ENCODE results near the gene PAX7. TPM values are rescaled to one million over a fixed set of nuclear protein-coding genes. Genes with fewer than 3 reads are reported as not detected.

PAX7 gene
- total RNA-seq, 5 donors from 2014 or later (not counting 1 experiment from before 2014, with no cell fraction given) = not detected

DNA sequence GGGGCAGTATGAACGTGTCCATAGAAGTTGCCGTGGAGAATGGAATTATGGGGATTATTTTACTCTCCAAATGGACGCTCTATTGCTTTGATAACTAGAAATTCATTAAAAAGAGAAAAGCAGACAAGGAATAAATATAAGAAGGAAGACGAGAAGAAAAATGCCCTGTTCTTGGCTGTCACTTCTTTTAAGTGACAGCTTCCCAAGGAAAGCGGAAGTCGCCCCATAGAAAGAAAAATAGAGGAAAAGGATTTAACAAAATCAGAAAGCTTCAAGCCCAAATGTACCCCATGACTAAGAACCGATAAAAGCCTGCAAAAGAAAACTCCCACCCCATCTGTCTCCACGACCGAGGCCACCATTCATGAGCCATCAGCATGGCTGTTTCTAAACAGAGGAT is 143.1 kb downstream of the PAX7 start:
- H3K27me3 Mint-ChIP-seq = peaks cover 56 to 61% of the 10 kb centered on the region in 2 donors
- WGBS (ENCODE audit: insufficient coverage) = 89% methylated on average over 5 of the region's 9 CpGs
- H3K36me3 ChIP-seq (ENCODE audit: control insufficient read depth in 2 of 2, extremely low read depth in 1 of 2, insufficient read depth in 1 of 2, low read length in 1 of 2) = no peaks in the 10 kb centered on the region
- H3K36me3 Mint-ChIP-seq = no peaks in the 10 kb centered on the region
- H3K9me3 Mint-ChIP-seq = no peaks in the 10 kb centered on the region
- ChIA-PET POLR2A (no interaction called here), CTCF (no interaction called here)
- H3K4me3 ChIP-seq (ENCODE audit: control insufficient read depth in 1 of 2, extremely low read depth in 1 of 2, low read length in 1 of 2) = no peak overlapping the region
- no peak overlapping the region for H3K4me3 Mint-ChIP-seq
- ATAC-seq (replicated peaks in 1 of 4) (no peak), DNase-seq (no peak)
- no peak overlapping the region for H3K27ac Mint-ChIP-seq
- no peaks in the 10 kb centered on the region for H3K4me1 ChIP-seq (ENCODE audit: control insufficient read depth in 1 of 2, extremely low read depth in 1 of 2, insufficient read depth in 2 of 2, low read length in 2 of 2)
- no peaks in the 10 kb centered on the region for H3K9me3 ChIP-seq
- H3K27ac ChIP-seq (ENCODE audit: low read length) = no peak overlapping the region
- no peaks in the 10 kb centered on the region for H3K4me1 Mint-ChIP-seq
- H3K27me3 ChIP-seq (replicated peaks in 1 of 2; ENCODE audit: control insufficient read depth in 2 of 2, extremely low read depth in 1 of 2, insufficient read depth in 2 of 2, low read length in 1 of 2) = peaks cover 2 to 39% of the 10 kb centered on the region in 2 experiments

- H3K36me3 Mint-ChIP-seq = no peaks in the 10 kb centered on the region
- H3K4me3 Mint-ChIP-seq = no peak overlapping the region
- H3K4me1 Mint-ChIP-seq = no peaks in the 10 kb centered on the region
- H3K9me3 ChIP-seq = no peaks in the 10 kb centered on the region
- no peak for DNase-seq
- no peaks in the 10 kb centered on the region for H3K9me3 Mint-ChIP-seq
- CTCF ChIA-PET = interaction anchor here in 1 of 2 donors (0.8 kb wide), 1 partner anchor 11 kb away, joined by 3 read pairs; no protein-coding TSS in a partner anchor
- H3K4me3 ChIP-seq (ENCODE audit: control insufficient read depth in 1 of 2, extremely low read depth in 1 of 2, low read length in 1 of 2) = no peak overlapping the region
- WGBS (ENCODE audit: insufficient coverage) = 75% methylated on average over 1 of the region's 1 CpG
- H3K27me3 ChIP-seq (replicated peaks in 1 of 2; ENCODE audit: control insufficient read depth in 2 of 2, extremely low read depth in 1 of 2, insufficient read depth in 2 of 2, low read length in 1 of 2) = peaks cover 2 to 45% of the 10 kb centered on the region in 2 experiments
- no peaks in the 10 kb centered on the region for H3K36me3 ChIP-seq (ENCODE audit: control insufficient read depth in 2 of 2, extremely low read depth in 1 of 2, insufficient read depth in 1 of 2, low read length in 1 of 2)
- peaks cover 52 to 55% of the 10 kb centered on the region in 2 donors for H3K27me3 Mint-ChIP-seq
- no peak for ATAC-seq (replicated peaks in 1 of 4)
- POLR2A ChIA-PET = no interaction called here
- no peak overlapping the region for H3K27ac Mint-ChIP-seq
- H3K27ac ChIP-seq (ENCODE audit: low read length) = no peak overlapping the region
- no peaks in the 10 kb centered on the region for H3K4me1 ChIP-seq (ENCODE audit: control insufficient read depth in 1 of 2, extremely low read depth in 1 of 2, insufficient read depth in 2 of 2, low read length in 2 of 2)
Measured at GRCh38 chr1:18775341-18775740, 144.7 kb downstream of the PAX7 start.

DNA sequence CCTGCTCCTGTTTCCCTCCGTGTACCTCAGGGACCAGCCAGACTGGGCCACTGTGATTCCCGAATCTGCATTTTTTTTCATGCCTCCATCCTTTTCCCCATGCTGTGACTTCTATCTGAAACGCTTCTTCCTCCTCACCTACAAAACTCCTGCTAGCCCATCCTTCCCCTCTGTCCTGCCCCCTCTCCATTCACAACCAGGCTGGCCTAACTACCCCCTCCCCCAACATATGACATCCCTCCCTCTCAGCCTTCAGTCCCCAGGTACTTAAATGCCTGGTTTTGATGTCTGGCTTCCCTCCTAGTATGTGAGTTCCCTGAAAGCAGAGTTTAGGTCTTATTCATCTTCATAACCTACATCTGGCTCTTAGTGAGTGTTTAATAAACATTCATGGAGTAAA is 146.1 kb downstream of the PAX7 start:
- Histone ChIP-seq H3K9me3 (no peaks in the 10 kb centered on the region), H3K4me3 (ENCODE audit: control insufficient read depth in 1 of 2, extremely low read depth in 1 of 2, low read length in 1 of 2) (no peak overlapping the region), H3K36me3 (ENCODE audit: control insufficient read depth in 2 of 2, extremely low read depth in 1 of 2, insufficient read depth in 1 of 2, low read length in 1 of 2) (no peaks in the 10 kb centered on the region), H3K27me3 (replicated peaks in 1 of 2; ENCODE audit: control insufficient read depth in 2 of 2, extremely low read depth in 1 of 2, insufficient read depth in 2 of 2, low read length in 1 of 2) (peaks cover 2 to 46% of the 10 kb centered on the region in 2 experiments), H3K4me1 (ENCODE audit: control insufficient read depth in 1 of 2, extremely low read depth in 1 of 2, insufficient read depth in 2 of 2, low read length in 2 of 2) (no peaks in the 10 kb centered on the region), H3K27ac (ENCODE audit: low read length) (no peak overlapping the region)
- no peak for ATAC-seq (replicated peaks in 1 of 4)
- no peaks in the 10 kb centered on the region for H3K4me1 Mint-ChIP-seq
- no peak for DNase-seq
- H3K4me3 Mint-ChIP-seq = no peak overlapping the region
- H3K27ac Mint-ChIP-seq = no peak overlapping the region
- no peaks in the 10 kb centered on the region for H3K9me3 Mint-ChIP-seq
- H3K36me3 Mint-ChIP-seq = no peaks in the 10 kb centered on the region
- POLR2A ChIA-PET = no interaction called here
- CTCF ChIA-PET = no interaction called here
- peaks cover 53 to 57% of the 10 kb centered on the region in 2 donors for H3K27me3 Mint-ChIP-seq
- WGBS (ENCODE audit: insufficient coverage) = 25% methylated on average over 3 of the region's 3 CpGs

- Histone ChIP-seq H3K27ac (ENCODE audit: low read length) (no peak overlapping the region), H3K4me1 (ENCODE audit: control insufficient read depth in 1 of 2, extremely low read depth in 1 of 2, insufficient read depth in 2 of 2, low read length in 2 of 2) (no peaks in the 10 kb centered on the region), H3K27me3 (replicated peaks in 1 of 2; ENCODE audit: control insufficient read depth in 2 of 2, extremely low read depth in 1 of 2, insufficient read depth in 2 of 2, low read length in 1 of 2) (peaks cover 2 to 55% of the 10 kb centered on the region in 2 experiments), H3K36me3 (ENCODE audit: control insufficient read depth in 2 of 2, extremely low read depth in 1 of 2, insufficient read depth in 1 of 2, low read length in 1 of 2) (no peaks in the 10 kb centered on the region), H3K9me3 (no peaks in the 10 kb centered on the region), H3K4me3 (ENCODE audit: control insufficient read depth in 1 of 2, extremely low read depth in 1 of 2, low read length in 1 of 2) (no peak overlapping the region)
- DNase-seq (no peak), ATAC-seq (replicated peaks in 1 of 4) (no peak)
- 25% methylated on average over 6 of the region's 6 CpGs for WGBS (ENCODE audit: insufficient coverage)
- Mint-ChIP-seq H3K9me3 (no peaks in the 10 kb centered on the region), H3K4me3 (no peak overlapping the region), H3K4me1 (no peaks in the 10 kb centered on the region), H3K36me3 (no peaks in the 10 kb centered on the region), H3K27me3 (peaks cover 53 to 60% of the 10 kb centered on the region in 2 donors), H3K27ac (no peak overlapping the region)
- CTCF ChIA-PET = no interaction called here
- POLR2A ChIA-PET = no interaction called here
Measured at GRCh38 chr1:18778437-18778836, 147.8 kb downstream of the PAX7 start.

DNA sequence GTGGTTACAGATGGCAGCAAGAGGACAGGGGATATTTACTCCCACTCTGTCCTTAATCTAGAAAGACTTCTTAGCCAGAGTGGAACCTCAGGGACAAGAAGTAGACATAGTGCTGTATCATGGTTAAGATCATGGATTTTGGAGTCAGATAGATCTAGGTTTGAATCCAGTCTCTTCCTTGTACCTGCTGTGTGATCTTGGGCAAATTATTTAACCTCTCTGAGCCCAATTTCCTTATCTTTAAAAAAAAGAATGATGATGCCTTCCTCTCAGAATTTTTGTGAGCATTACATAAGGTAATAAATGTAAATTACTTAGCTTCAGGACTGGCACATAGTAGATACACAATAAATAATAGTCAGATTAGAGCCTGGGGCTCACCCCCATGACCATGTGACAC is 150.4 kb downstream of the PAX7 start:
- ChIA-PET CTCF (no interaction called here), POLR2A (no interaction called here)
- H3K27ac Mint-ChIP-seq = no peak overlapping the region
- H3K27me3 Mint-ChIP-seq = peaks cover 47 to 61% of the 10 kb centered on the region in 2 donors
- no peaks in the 10 kb centered on the region for H3K4me1 Mint-ChIP-seq
- no peak overlapping the region for H3K4me3 Mint-ChIP-seq
- H3K9me3 Mint-ChIP-seq = no peaks in the 10 kb centered on the region
- no peak for ATAC-seq (replicated peaks in 1 of 4)
- no peaks in the 10 kb centered on the region for H3K4me1 ChIP-seq (ENCODE audit: control insufficient read depth in 1 of 2, extremely low read depth in 1 of 2, insufficient read depth in 2 of 2, low read length in 2 of 2)
- no peak for DNase-seq
- H3K9me3 ChIP-seq = no peaks in the 10 kb centered on the region
- no peak overlapping the region for H3K4me3 ChIP-seq (ENCODE audit: control insufficient read depth in 1 of 2, extremely low read depth in 1 of 2, low read length in 1 of 2)
- peaks cover 2 to 56% of the 10 kb centered on the region in 2 experiments for H3K27me3 ChIP-seq (replicated peaks in 1 of 2; ENCODE audit: control insufficient read depth in 2 of 2, extremely low read depth in 1 of 2, insufficient read depth in 2 of 2, low read length in 1 of 2)
- H3K36me3 ChIP-seq (ENCODE audit: control insufficient read depth in 2 of 2, extremely low read depth in 1 of 2, insufficient read depth in 1 of 2, low read length in 1 of 2) = no peaks in the 10 kb centered on the region
- no peaks in the 10 kb centered on the region for H3K36me3 Mint-ChIP-seq
- H3K27ac ChIP-seq (ENCODE audit: low read length) = no peak overlapping the region

- POLR2A ChIA-PET = no interaction called here
- Mint-ChIP-seq H3K9me3 (no peaks in the 10 kb centered on the region), H3K27me3 (peaks cover 42 to 59% of the 10 kb centered on the region in 2 donors), H3K27ac (no peak overlapping the region), H3K4me1 (no peaks in the 10 kb centered on the region), H3K36me3 (no peaks in the 10 kb centered on the region), H3K4me3 (no peak overlapping the region)
- no peaks in the 10 kb centered on the region for H3K4me1 ChIP-seq (ENCODE audit: control insufficient read depth in 1 of 2, extremely low read depth in 1 of 2, insufficient read depth in 2 of 2, low read length in 2 of 2)
- no peak overlapping the region for H3K27ac ChIP-seq (ENCODE audit: low read length)
- H3K27me3 ChIP-seq (replicated peaks in 1 of 2; ENCODE audit: control insufficient read depth in 2 of 2, extremely low read depth in 1 of 2, insufficient read depth in 2 of 2, low read length in 1 of 2) = peaks cover 0 to 40% of the 10 kb centered on the region in 2 experiments
- no peaks in the 10 kb centered on the region for H3K9me3 ChIP-seq
- H3K36me3 ChIP-seq (ENCODE audit: control insufficient read depth in 2 of 2, extremely low read depth in 1 of 2, insufficient read depth in 1 of 2, low read length in 1 of 2) = no peaks in the 10 kb centered on the region
- H3K4me3 ChIP-seq (ENCODE audit: control insufficient read depth in 1 of 2, extremely low read depth in 1 of 2, low read length in 1 of 2) = no peak overlapping the region
- 67% methylated on average over 18 of the region's 28 CpGs for whole genome bisulfite sequencing (ENCODE audit: insufficient coverage)
- CTCF ChIA-PET = no interaction called here
- ATAC-seq (replicated peaks in 1 of 4) (no peak), DNase-seq (no peak)
Measured at GRCh38 chr1:18783705-18784481, 153.2 kb downstream of the PAX7 start.

Measured in T-cell (primary cell).